Trophoblast cell (in vitro differentiated cells and primary cell): ENCODE results near the gene IFNG.

Source experiments
- DNase-seq, 2 donors: peaks; one replicate each; pipeline ENCODE4 v3.0.0-alpha.2; 2016
- H2AFZ ChIP-seq: 2 replicates; pipeline ENCODE4 v1.6.1; 2013; ENCODE audit warnings: low read length, moderate library complexity, mild to moderate bottlenecking; ENCODE audit not compliant: insufficient read depth, poor library complexity
- H2AK5ac ChIP-seq: 2 replicates; pipeline ENCODE4 v1.6.1; 2013; ENCODE audit warnings: mild to moderate bottlenecking, low read length
- H2BK120ac ChIP-seq: 2 replicates; pipeline ENCODE4 v1.6.1; 2013; ENCODE audit warnings: low read length, mild to moderate bottlenecking, moderate library complexity; ENCODE audit not compliant: insufficient read depth, poor library complexity
- H2BK12ac ChIP-seq: 2 replicates; pipeline ENCODE4 v1.6.1; 2013; ENCODE audit warnings: mild to moderate bottlenecking, low read length, moderate library complexity
- H2BK5ac ChIP-seq: 2 replicates; pipeline ENCODE4 v1.6.1; 2013; ENCODE audit warnings: low read length, low read depth, moderate library complexity, mild to moderate bottlenecking; ENCODE audit not compliant: poor library complexity
- H3K14ac ChIP-seq: 2 replicates; pipeline ENCODE4 v1.6.1; 2013; ENCODE audit warnings: mild to moderate bottlenecking, low read length
- H3K18ac ChIP-seq: 2 replicates; pipeline ENCODE4 v1.6.1; 2013; ENCODE audit warnings: mild to moderate bottlenecking, low read length
- H3K23ac ChIP-seq: 2 replicates; pipeline ENCODE4 v1.6.1; 2013; ENCODE audit warnings: low read length
- H3K27ac ChIP-seq: 2 replicates; pipeline ENCODE4 v1.5.1; 2013; ENCODE audit warnings: low read depth, mild to moderate bottlenecking, inconsistent platforms, low read length, moderate library complexity
- H3K27me3 ChIP-seq: 2 replicates; pipeline ENCODE4 v1.6.1; 2013; ENCODE audit warnings: inconsistent platforms, mild to moderate bottlenecking, low read length, moderate library complexity; ENCODE audit not compliant: insufficient read depth
- H3K36me3 ChIP-seq, 2 experiments: 1 replicate in 1 of 2; 2 replicates in 1 of 2; pipeline ENCODE4 v1.6.1; 2013; ENCODE audit warnings: low read length in 2 of 2, mild to moderate bottlenecking in 2 of 2, moderate library complexity in 1 of 2; ENCODE audit not compliant: insufficient read depth in 2 of 2, control insufficient read depth in 1 of 2
- H3K4ac ChIP-seq: 2 replicates; pipeline ENCODE4 v1.6.1; 2013; ENCODE audit warnings: low read depth, mild to moderate bottlenecking, low read length, moderate library complexity
- H3K4me1 ChIP-seq, 2 experiments: 1 replicate in 1 of 2; 2 replicates in 1 of 2; pipeline ENCODE4 v1.6.1; 2013; ENCODE audit warnings: low read length in 2 of 2, mild to moderate bottlenecking in 2 of 2, moderate library complexity in 1 of 2; ENCODE audit not compliant: insufficient read depth in 2 of 2, control insufficient read depth in 1 of 2
- H3K4me2 ChIP-seq: 2 replicates; pipeline ENCODE4 v1.6.1; 2013; ENCODE audit warnings: inconsistent platforms, mild to moderate bottlenecking, low read length, moderate library complexity
- H3K4me3 ChIP-seq: 2 replicates; pipeline ENCODE4 v1.5.1; 2013; ENCODE audit warnings: mild to moderate bottlenecking, low read depth, low read length, inconsistent platforms
- H3K79me1 ChIP-seq: one replicate; pipeline ENCODE4 v1.6.1; 2013; ENCODE audit warnings: low read length
- H3K79me2 ChIP-seq: 2 replicates; pipeline ENCODE4 v1.6.1; 2013; ENCODE audit warnings: low read length, mild to moderate bottlenecking; ENCODE audit not compliant: control insufficient read depth, insufficient read depth, poor library complexity
- H3K9ac ChIP-seq: 2 replicates; pipeline ENCODE4 v1.6.1; 2013; ENCODE audit warnings: mild to moderate bottlenecking, low read length
- H3K9me3 ChIP-seq: 2 replicates; pipeline ENCODE4 v1.6.1; 2013; ENCODE audit warnings: low read depth, mild to moderate bottlenecking, control low read depth, inconsistent platforms, low read length; ENCODE audit not compliant: insufficient read depth
- H4K12ac ChIP-seq: 2 replicates; pipeline ENCODE4 v1.6.1; 2013; ENCODE audit warnings: low read depth, mild to moderate bottlenecking, low read length, moderate library complexity
- H4K8ac ChIP-seq: 2 replicates; pipeline ENCODE4 v1.6.1; 2013; ENCODE audit warnings: low read depth, mild to moderate bottlenecking, low read length, moderate library complexity
- H4K91ac ChIP-seq: one replicate; pipeline ENCODE4 v1.6.1; 2013; ENCODE audit warnings: low read depth, mild to moderate bottlenecking, low read length, moderate library complexity
- WGBS: extraction: QIAGEN DNeasy Blood & Tissue Kit; methylation state at CpG from one replicate; pipeline ENCODE4 v1.1.7; 2013; ENCODE audit warnings: missing lambda C conversion rate; ENCODE audit not compliant: insufficient read length, insufficient coverage; ENCODE audit errors: extremely low coverage; 5-methylcytosine and 5-hydroxymethylcytosine counted together

IFNG gene

GRCh38 chr12:68114606-68115005 is 44.9 kb downstream of the IFNG start:
- Histone ChIP-seq H2BK12ac (no peak overlapping the region), H3K9me3 (no peaks in the 10 kb centered on the region), H3K9ac (no peak overlapping the region), H3K79me1 (no peaks in the 10 kb centered on the region), H3K4me1 (no peaks in the 10 kb centered on the region), H3K4ac (no peak overlapping the region), H4K91ac (no peak overlapping the region), H3K79me2 (no peaks in the 10 kb centered on the region), H2AK5ac (no peak overlapping the region), H2AFZ (no peak overlapping the region), H4K12ac (no peak overlapping the region), H2BK5ac (no peak overlapping the region), H3K27ac (no peak overlapping the region), H4K8ac (no peak overlapping the region), H2BK120ac (no peak overlapping the region), H3K23ac (no peak overlapping the region), H3K4me2 (no peak overlapping the region), H3K4me3 (no peak overlapping the region), H3K18ac (no peak overlapping the region), H3K36me3 (no peaks in the 10 kb centered on the region), H3K27me3 (no peaks in the 10 kb centered on the region), H3K14ac (no peak overlapping the region)
- WGBS: no CpG with 5 or more reads among the region's 6 CpGs
- no peak for DNase-seq

GRCh38 chr12:68113644-68114043 is 45.9 kb downstream of the IFNG start:
- Histone ChIP-seq H4K8ac (no peak overlapping the region), H3K14ac (no peak overlapping the region), H2AFZ (no peak overlapping the region), H3K4me1 (no peaks in the 10 kb centered on the region), H3K27ac (no peak overlapping the region), H3K4me2 (no peak overlapping the region), H3K27me3 (no peaks in the 10 kb centered on the region), H4K12ac (no peak overlapping the region), H2BK12ac (no peak overlapping the region), H2AK5ac (no peak overlapping the region), H4K91ac (no peak overlapping the region), H3K4me3 (no peak overlapping the region), H2BK5ac (no peak overlapping the region), H3K4ac (no peak overlapping the region), H3K79me1 (no peaks in the 10 kb centered on the region), H3K18ac (no peak overlapping the region), H3K36me3 (no peaks in the 10 kb centered on the region), H3K9me3 (no peaks in the 10 kb centered on the region), H3K23ac (no peak overlapping the region), H2BK120ac (no peak overlapping the region), H3K9ac (no peak overlapping the region), H3K79me2 (no peaks in the 10 kb centered on the region)
- no CpG with 5 or more reads among the region's 1 CpG for WGBS
- DNase-seq: peak in 1 of 2 donors; percentile 13

DNA sequence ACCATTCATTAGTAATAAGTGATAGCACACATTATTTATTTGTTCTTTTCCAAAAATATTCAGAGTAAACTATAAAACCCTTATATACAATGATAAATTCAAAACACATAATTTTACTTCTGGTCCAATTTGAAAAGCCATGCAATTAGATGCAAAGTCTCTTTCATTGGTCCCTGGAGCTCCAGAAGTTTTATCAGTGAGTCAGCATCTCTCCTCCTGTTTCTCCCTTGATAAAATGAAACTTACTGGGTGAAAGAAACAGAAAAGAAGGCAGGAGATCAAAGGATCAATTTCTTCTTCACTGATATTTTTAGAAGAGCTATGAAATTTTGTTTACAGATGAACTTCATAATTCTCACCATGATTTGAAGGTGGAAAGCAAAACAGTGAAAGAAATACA is 47.5 kb downstream of the IFNG start:
- Histone ChIP-seq H3K9ac (no peak overlapping the region), H4K12ac (no peak overlapping the region), H3K23ac (no peak overlapping the region), H3K14ac (no peak overlapping the region), H3K4me3 (no peak overlapping the region), H4K8ac (no peak overlapping the region), H3K79me2 (no peaks in the 10 kb centered on the region), H3K9me3 (no peaks in the 10 kb centered on the region), H3K36me3 (no peaks in the 10 kb centered on the region), H3K4me1 (no peaks in the 10 kb centered on the region), H2AK5ac (no peak overlapping the region), H3K79me1 (no peaks in the 10 kb centered on the region), H3K4me2 (no peak overlapping the region), H2BK12ac (no peak overlapping the region), H3K27ac (no peak overlapping the region), H3K4ac (no peak overlapping the region), H2BK5ac (no peak overlapping the region), H4K91ac (no peak overlapping the region), H2AFZ (no peak overlapping the region), H3K18ac (no peak overlapping the region), H2BK120ac (no peak overlapping the region), H3K27me3 (no peaks in the 10 kb centered on the region)
- no peak for DNase-seq

DNA sequence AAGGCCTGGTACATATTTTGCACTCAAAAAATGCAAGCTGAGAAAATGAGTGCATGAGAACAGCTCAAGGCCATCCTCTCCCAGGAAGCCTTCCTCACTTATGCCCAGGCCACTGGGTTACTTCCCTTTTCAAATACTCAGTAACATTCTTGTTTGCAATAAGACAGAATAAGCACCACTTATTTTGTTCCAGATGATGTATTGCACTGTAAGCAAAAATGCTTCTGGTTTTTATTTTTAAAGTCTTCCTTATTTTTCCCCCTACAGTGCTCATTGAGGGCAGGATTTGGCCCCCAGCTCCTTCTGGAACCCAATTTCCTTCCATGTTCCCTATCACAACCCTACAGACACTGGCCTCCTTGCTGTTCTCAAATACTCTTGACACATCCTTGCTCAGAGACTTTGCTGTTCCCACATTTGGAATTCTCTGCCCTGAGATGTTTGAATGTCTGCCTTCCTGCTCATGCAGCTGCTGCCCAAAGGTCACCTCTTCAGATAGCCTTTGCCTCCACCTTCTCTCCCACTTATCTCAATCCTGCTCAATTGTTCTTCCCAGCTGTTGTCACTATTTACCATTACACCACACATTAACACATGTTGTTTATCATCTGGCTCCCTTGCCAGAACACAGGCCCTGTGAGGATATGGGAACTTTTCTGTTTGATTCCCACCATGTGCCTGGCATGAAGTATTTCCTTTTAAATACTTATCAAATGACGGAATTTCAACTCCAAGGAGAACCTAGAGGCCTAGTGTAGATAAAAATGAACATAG is 49.9 kb downstream of the IFNG start:
- no peaks in the 10 kb centered on the region for H3K79me1 ChIP-seq
- H3K9me3 ChIP-seq: no peaks in the 10 kb centered on the region
- H2AFZ ChIP-seq: no peak overlapping the region
- H4K91ac ChIP-seq: no peak overlapping the region
- no peaks in the 10 kb centered on the region for H3K36me3 ChIP-seq
- no peak overlapping the region for H3K23ac ChIP-seq
- no peak overlapping the region for H3K4me2 ChIP-seq
- no peak overlapping the region for H3K27ac ChIP-seq
- no peak for DNase-seq
- no peak overlapping the region for H3K4ac ChIP-seq
- no peak overlapping the region for H3K14ac ChIP-seq
- no peak overlapping the region for H3K4me3 ChIP-seq
- H2BK5ac ChIP-seq: no peak overlapping the region
- no peak overlapping the region for H4K8ac ChIP-seq
- no peak overlapping the region for H2AK5ac ChIP-seq
- H3K4me1 ChIP-seq: no peaks in the 10 kb centered on the region
- H3K79me2 ChIP-seq: no peaks in the 10 kb centered on the region
- no CpG with 5 or more reads among the region's 1 CpG for WGBS
- no peak overlapping the region for H2BK12ac ChIP-seq
- no peak overlapping the region for H4K12ac ChIP-seq
- H2BK120ac ChIP-seq: no peak overlapping the region
- no peak overlapping the region for H3K18ac ChIP-seq
- H3K9ac ChIP-seq: no peak overlapping the region
- H3K27me3 ChIP-seq: no peaks in the 10 kb centered on the region
